GM12873 (cell line): Measurements from ENCODE around the gene PCNX4.

ENCODE experiments used
- CTCF ChIP-seq: IDR thresholded peaks from 2 replicates; pipeline ENCODE4 v1.5.1; 2012; ENCODE audit warnings: low read depth, mild to moderate bottlenecking, moderate library complexity, low read length, control low read depth; ENCODE audit not compliant: insufficient read depth; ENCODE audit errors: missing control alignments

PCNX4 gene

DNA sequence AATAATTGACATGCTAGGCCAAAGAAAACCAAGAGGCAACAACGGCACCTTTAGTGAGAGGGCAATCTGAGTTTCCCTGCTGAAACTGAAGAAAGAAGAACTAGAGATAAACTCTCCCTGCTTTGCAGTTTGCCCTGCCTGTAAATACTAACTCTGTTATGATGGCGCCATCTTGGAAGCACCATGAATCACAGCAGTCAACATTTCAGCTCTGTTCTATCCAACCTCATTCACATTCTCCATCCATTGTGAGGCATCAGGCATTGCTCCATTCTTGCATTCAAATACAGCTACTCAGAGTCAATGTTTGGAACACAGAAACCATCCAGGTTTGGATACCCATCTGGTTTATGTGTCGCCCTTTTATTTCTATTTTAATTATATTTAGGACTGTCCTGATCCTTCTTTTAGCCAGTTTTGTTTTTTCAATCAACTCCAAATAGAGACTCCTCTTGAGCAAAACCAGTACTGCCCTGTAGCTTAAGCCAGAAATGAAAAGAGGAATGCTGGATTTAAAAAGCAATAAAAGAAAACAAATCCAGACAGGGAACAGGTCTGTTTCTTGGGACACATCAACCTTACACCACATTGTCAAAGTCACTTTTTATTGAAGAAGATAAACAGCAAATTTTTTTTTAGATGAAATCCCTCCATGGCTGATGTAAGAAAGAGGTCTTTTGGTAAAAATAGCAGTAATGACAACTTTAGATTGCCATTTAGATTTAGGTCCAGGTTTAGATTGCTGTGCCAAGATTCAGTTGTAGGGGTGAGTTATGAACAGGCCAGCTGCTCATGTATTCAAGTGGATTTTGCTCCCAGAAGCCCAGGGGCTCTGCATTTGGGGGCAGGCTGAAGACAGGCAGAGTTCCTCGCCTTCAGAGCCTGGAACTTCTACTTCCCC, 124.0 kb downstream of the PCNX4 start:
- TF ChIP-seq CTCF = no peak

DNA sequence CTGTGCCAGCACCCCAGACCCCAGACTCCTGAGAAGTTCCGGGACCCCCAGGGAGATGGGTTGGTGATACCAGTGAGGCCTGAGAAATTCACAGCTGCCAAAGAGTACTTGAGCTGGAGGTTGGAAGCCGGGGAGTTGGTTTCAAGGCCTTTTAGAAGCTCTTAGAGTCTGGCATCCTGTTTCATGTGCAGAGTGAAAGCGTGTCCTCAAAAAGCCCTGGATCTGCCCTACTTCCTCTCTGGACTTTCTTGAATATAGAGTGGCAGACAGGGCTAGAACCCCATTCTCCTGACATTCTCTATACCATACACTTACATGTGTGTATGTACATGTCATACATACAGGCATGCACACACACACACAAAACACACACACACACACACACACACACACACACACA, 126.0 kb downstream of the PCNX4 start:
- no peak for TF ChIP-seq CTCF
